K562 (cell line): ENCODE data around the gene HLA-F. TPM values are rescaled to one million over a fixed set of nuclear protein-coding genes. Genes with fewer than 3 reads are reported as not detected.
A peak's percentile ranks its signal among the peaks of the same experiment; 100 is the strongest.

ENCODE experiments used
- ATAC-seq: fragments of 200-7000 bp; cut with Tn5 transposase; 3 replicates; pipeline ENCODE4 v1.9.1; 2020; ENCODE audit warnings: moderate library complexity
- BruUV-seq: library from RNA; stranded (reverse); fragments of 400-500 nt; replicated peaks from 2 replicates; lab custom pipeline; 2021; lab: Mats Ljungman, UMichigan
- CTCF ChIA-PET: fragments of 300-600 bp; formaldehyde crosslinking; extraction: SDS; loops from one replicate; lab custom pipeline; 2021; ENCODE audit warnings: low intra/inter-chr PET ratio; lab: Yijun Ruan, JAX
- POLR2A ChIA-PET: fragments of 300-600, 350-650 bp; sonication (Branson Sonifier 250); formaldehyde crosslinking; extraction: SDS; loops from one replicate; lab custom pipeline; 2021; ENCODE audit warnings: antibody characterized with exemption, inconsistent platforms; lab: Yijun Ruan, JAX
- DNase-seq, 4 experiments: peaks; one replicate each; pipeline versions ENCODE4 v3.0.0 to v3.0.0-alpha.2; 2011 to 2018; ENCODE audit warnings: low spot score in 3 of 4, mixed read lengths in 3 of 4; ENCODE audit errors: extremely low read depth in 1 of 4
- FAIRE-seq: peaks from 2 replicates; lab custom pipeline; 2011; peaks lifted over from hg19 to GRCh38; lab: Jason Lieb, UNC
- H2AFZ ChIP-seq: 2 replicates; pipeline ENCODE4 v1.6.0; 2011; ENCODE audit warnings: low read depth, low read length, control low read depth, inconsistent platforms
- H3K27ac ChIP-seq: fragments of 200-600 bp; 3 replicates; pipeline ENCODE4 v1.8.0; 2011; ENCODE audit warnings: low read depth, mild to moderate bottlenecking, control low read depth, inconsistent platforms, low read length, moderate library complexity, mixed read lengths; ENCODE audit errors: extremely low read depth
- H3K27me3 ChIP-seq, 2 experiments: fragments of 300-600 bp in 1 of 2; 2 replicates in 1 of 2; 3 replicates in 1 of 2; pipeline versions ENCODE4 v1.6.0 to v1.8.0; 2011; ENCODE audit warnings: inconsistent platforms in 2 of 2, low read length in 2 of 2, mild to moderate bottlenecking in 1 of 2, mixed read lengths in 1 of 2, moderate library complexity in 1 of 2; ENCODE audit not compliant: control insufficient read depth in 2 of 2, insufficient read depth in 2 of 2
- H3K36me3 ChIP-seq: fragments of 300-600 bp; 3 replicates; pipeline ENCODE4 v1.8.0; 2011; ENCODE audit warnings: mild to moderate bottlenecking, low read length, inconsistent platforms; ENCODE audit not compliant: control insufficient read depth, insufficient read depth
- H3K4me1 ChIP-seq, 2 experiments: fragments of 200-600 bp in 1 of 2; replicated peaks in 1 of 2; 2 replicates in 1 of 2; 3 replicates in 1 of 2; pipeline versions ENCODE4 v1.5.1 to v1.8.0; 2011; ENCODE audit warnings: inconsistent platforms in 2 of 2, low read length in 2 of 2, mild to moderate bottlenecking in 1 of 2, mixed read lengths in 1 of 2, moderate library complexity in 1 of 2; ENCODE audit not compliant: control insufficient read depth in 2 of 2, insufficient read depth in 2 of 2
- H3K4me2 ChIP-seq: 2 replicates; pipeline ENCODE4 v1.6.1; 2011; ENCODE audit warnings: low read length, control low read depth, inconsistent platforms, mixed read lengths; ENCODE audit not compliant: insufficient read depth
- H3K4me3 ChIP-seq: fragments of 200-600 bp; sonication (generic), shearing (Covaris generic); 2 replicates; pipeline ENCODE4 v1.5.1; 2016; ENCODE audit warnings: control low read depth, inconsistent platforms
- H3K79me2 ChIP-seq: fragments of 200-600 bp; 3 replicates; pipeline ENCODE4 v1.8.0; 2011; ENCODE audit warnings: low read length, inconsistent platforms; ENCODE audit not compliant: control insufficient read depth, insufficient read depth
- H3K9ac ChIP-seq, 2 experiments: 2 replicates each; pipeline versions ENCODE4 v1.6.0 to v1.6.1; 2011; ENCODE audit warnings: low read depth in 2 of 2, low read length in 2 of 2, control low read depth in 1 of 2, inconsistent platforms in 1 of 2, mild to moderate bottlenecking in 1 of 2, mixed read lengths in 1 of 2; ENCODE audit not compliant: insufficient read depth in 1 of 2
- H3K9me1 ChIP-seq: one replicate; pipeline ENCODE4 v1.6.0; 2011; ENCODE audit warnings: inconsistent platforms, mild to moderate bottlenecking, low read length, moderate library complexity; ENCODE audit not compliant: control insufficient read depth, insufficient read depth
- H3K9me3 ChIP-seq: replicated peaks from 2 replicates; pipeline ENCODE4 v1.5.1; 2011; ENCODE audit warnings: low read depth, low read length, inconsistent platforms; ENCODE audit not compliant: control insufficient read depth, insufficient read depth
- H4K20me1 ChIP-seq: replicated peaks from 2 replicates; pipeline ENCODE4 v1.6.1; 2011; ENCODE audit warnings: low read length, inconsistent platforms, mixed read lengths; ENCODE audit not compliant: control insufficient read depth, insufficient read depth
- ELK1 ChIP-seq: sonication (generic); formaldehyde crosslinking; IDR thresholded peaks from 2 replicates; pipeline ENCODE4 v1.8.1; 2022; ENCODE audit warnings: missing genetic modification reagents
- HCFC1 ChIP-seq: IDR thresholded peaks from 2 replicates; pipeline ENCODE4 v1.6.1; 2012; ENCODE audit warnings: low read depth, low read length, improper control_type of control experiment
- PKNOX1 ChIP-seq: fragments of 450-650 bp; IDR thresholded peaks from 2 replicates; pipeline ENCODE4 v1.6.1; 2016
- RCOR1 ChIP-seq, 2 experiments: IDR thresholded peaks; 2 replicates each; pipeline ENCODE4 v1.6.1; 2012; ENCODE audit warnings: low read depth in 2 of 2, low read length in 2 of 2, borderline replicate concordance in 1 of 2, improper control_type of control experiment in 1 of 2
- YY1 ChIP-seq, 3 experiments: IDR thresholded peaks; 2 replicates each; pipeline ENCODE4 v1.6.1; 2011; ENCODE audit warnings: low read length in 2 of 3, mild to moderate bottlenecking in 2 of 3, moderate library complexity in 2 of 3, borderline replicate concordance in 1 of 3, control low read depth in 1 of 3, low read depth in 1 of 3; ENCODE audit not compliant: insufficient read depth in 3 of 3, insufficient replicate concordance in 2 of 3, control insufficient read depth in 1 of 3, insufficient read length in 1 of 3; ENCODE audit errors: extremely low read depth in 1 of 3
- WGBS: fragments of 100-300 bp; shearing (Covaris generic); methylation state at CpG from one replicate; pipeline ENCODE4 v1.1.6; 2016; ENCODE audit warnings: low coverage, mixed read lengths; ENCODE audit not compliant: insufficient coverage; ENCODE audit errors: missing lambda C conversion rate; 5-methylcytosine and 5-hydroxymethylcytosine counted together
- in situ Hi-C: fragments of 300-500 bp; cut with MboI; formaldehyde crosslinking; loops from 4 replicates; pipeline ENCODE4 v1.15.0; 2018; ENCODE audit warnings: inconsistent platforms, mixed read lengths
- intact Hi-C: fragments of 100-400 bp; cut with micrococcal nuclease; formaldehyde crosslinking; loops from 2 replicates; pipeline ENCODE4 v1.14.2; 2022
- polyA plus RNA-seq, 8 experiments: library from polyadenylated mRNA; depleted of rRNA in 4 of 8; stranded (reverse) in 5 of 8; unstranded in 3 of 8; fragments of >200 nt; fragmentation: Nextera tagmentation in 2 of 8; fragmentation: Illumina TruSeq in 1 of 8; extraction: Ambion mirVana in 2 of 8; extraction: Trizol in 1 of 8; gene quantifications; 2 replicates each; pipeline versions ENCODE4 v1.2.1 to v1.2.3, GENCODE V29; 2011 to 2014; ENCODE audit warnings: inconsistent platforms in 1 of 8, missing spikeins in 1 of 8
- total RNA-seq, 7 experiments: library from RNA; depleted of rRNA in 6 of 7; stranded (reverse); fragments of >200 nt in 6 of 7; fragmentation: Illumina TruSeq in 2 of 7; extraction: Trizol in 2 of 7; gene quantifications; 2 replicates each; pipeline versions ENCODE4 v1.2.1 to v1.2.3, GENCODE V29; 2011 to 2021; ENCODE audit warnings: low replicate concordance in 1 of 7

HLA-F gene
- total and polyA plus RNA-seq, 9 of the 15 experiments (the other 6 are each of a cell fraction or from before 2014, with no cell fraction given), result 0.40 to 0.76 (median 0.46) TPM; not detected in 6

- TF ChIP-seq YY1 (IDR thresholded peaks at IDR 0.05; ENCODE audit: borderline replicate concordance in 1 of 3, control insufficient read depth in 1 of 3, extremely low read depth in 1 of 3, insufficient read depth in 3 of 3, insufficient read length in 1 of 3, insufficient replicate concordance in 2 of 3, low read depth in 1 of 3, low read length in 2 of 3) (no peak), ELK1 (no peak), HCFC1 (no peak)
Observed at GRCh38 chr6:29758761-29759160, 35.5 kb downstream of the HLA-F start (continued).

- no TSS peak for BruUV-seq
- Histone ChIP-seq H2AFZ (no peak overlapping the region), H3K36me3 (no peaks in the 10 kb centered on the region), H3K79me2 (no peaks in the 10 kb centered on the region), H3K4me2 (no peak overlapping the region), H3K9ac (no peak overlapping the region), H4K20me1 (no peaks in the 10 kb centered on the region), H3K9me1 (no peaks in the 10 kb centered on the region), H3K4me3 (no peak overlapping the region), H3K9me3 (no peaks in the 10 kb centered on the region), H3K4me1 (peaks cover 7 to 12% of the 10 kb centered on the region in 2 experiments; a peak in 3 of 5 replicates), H3K27me3 (peaks cover 0 to 19% of the 10 kb centered on the region in 2 experiments; a peak in 4 of 5 replicates), H3K27ac (no peak overlapping the region)
- FAIRE-seq, result no peak
- WGBS, result 33% methylated on average over 5 of the region's 5 CpGs
- POLR2A ChIA-PET, result interaction anchor here (1.1 kb wide), 1 partner anchor 15 kb away, joined by 3 read pairs; no protein-coding TSS in a partner anchor
- intact Hi-C loops, result no loop called here
- TF ChIP-seq PKNOX1 (0 out of 2 replicates have a peak, but pooled peaks have one; percentile 3), RCOR1 (IDR thresholded peaks at IDR 0.05; ENCODE audit: borderline replicate concordance in 1 of 2, low read depth in 2 of 2, low read length in 2 of 2) (no peak)
- CTCF ChIA-PET, result no interaction called here
- in situ Hi-C loops, result no loop called here
- DNase-seq, result no peak
- ATAC-seq, result peak; percentile 59
Observed at GRCh38 chr6:29759457-29759856, 36.2 kb downstream of the HLA-F start.
